NCI-H446 (cell line): ENCODE data around the gene PIBF1.
"Not testable (repeated sequence)": the region's sequence is repeated elsewhere in the genome, so short reads cannot be mapped to it uniquely, and the experiment has no call there.

Source experiments
- DNase-seq, 2 experiments: peaks; one replicate each; lab custom pipeline; 2025; lab: John Stamatoyannopoulos, UW

The PIBF1 gene

DNA sequence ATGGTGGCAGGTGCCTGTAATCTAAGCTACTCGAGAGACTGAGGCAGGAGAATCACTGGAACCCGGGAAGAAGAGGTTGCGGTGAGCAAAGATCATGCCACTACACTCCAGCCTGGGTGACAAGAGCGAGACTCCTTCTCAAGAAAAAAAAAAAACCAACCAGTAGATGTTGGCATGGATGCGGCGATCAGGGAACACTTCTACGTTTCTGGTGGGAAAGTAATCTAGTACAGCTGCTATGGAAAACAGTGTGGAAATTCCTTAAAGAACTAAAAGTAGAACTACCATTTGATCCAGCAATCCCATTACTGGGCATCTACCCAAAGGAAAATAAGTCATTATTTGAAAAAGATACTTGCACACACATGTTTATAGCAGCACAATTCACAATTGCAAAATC is 119.6 kb downstream of the PIBF1 start:
- not testable (repeated sequence) for DNase-seq

GRCh38 chr13:72908416-72908815 is 126.5 kb downstream of the PIBF1 start:
- DNase-seq: no peak

- no peak for DNase-seq
These were observed 130.0 kb downstream of the PIBF1 start for GRCh38 chr13:72911981-72912380.

GRCh38 chr13:72920097-72920496 is 138.2 kb downstream of the PIBF1 start:
- DNase-seq: no peak

- no peak for DNase-seq
These were observed 149.4 kb downstream of the PIBF1 start for GRCh38 chr13:72931311-72931710.

DNA sequence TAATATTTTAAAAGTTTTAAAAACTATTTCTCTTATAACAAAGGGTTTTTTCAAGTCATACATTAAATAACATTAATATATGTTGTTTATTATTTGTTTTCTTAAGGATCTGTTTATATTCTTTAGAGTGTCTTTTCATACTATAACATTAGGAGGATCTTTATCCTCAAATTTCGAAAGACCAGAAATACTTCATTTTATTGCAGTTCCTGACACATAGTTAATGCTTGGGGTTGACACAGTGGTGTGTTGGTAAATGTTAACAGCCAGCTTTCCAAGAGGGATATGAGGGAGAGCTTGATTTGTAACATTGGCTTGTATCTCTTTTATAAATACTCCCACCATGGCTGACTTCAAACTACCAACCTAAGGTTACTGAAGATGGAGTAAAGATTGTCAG is 150.3 kb downstream of the PIBF1 start:
- DNase-seq: no peak

DNA sequence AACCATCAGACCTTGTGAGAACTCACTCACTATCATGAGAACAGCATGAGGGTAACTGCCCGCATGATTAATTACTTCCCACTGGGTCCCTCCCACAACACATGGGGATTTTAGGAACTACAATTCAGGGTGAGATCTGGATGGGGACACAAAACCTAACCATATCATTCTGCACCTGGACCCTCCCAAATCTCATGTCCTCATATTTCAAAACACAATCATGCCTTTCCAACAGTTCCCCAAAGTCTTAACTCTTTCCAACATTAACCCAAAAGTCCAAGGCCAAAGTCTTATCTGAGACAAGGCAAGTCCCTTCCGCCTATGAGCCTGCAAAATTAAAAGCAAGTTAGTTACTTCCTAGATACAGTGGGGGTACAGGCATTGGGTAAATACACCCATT is 164.3 kb downstream of the PIBF1 start:
- not testable (repeated sequence) for DNase-seq

DNA sequence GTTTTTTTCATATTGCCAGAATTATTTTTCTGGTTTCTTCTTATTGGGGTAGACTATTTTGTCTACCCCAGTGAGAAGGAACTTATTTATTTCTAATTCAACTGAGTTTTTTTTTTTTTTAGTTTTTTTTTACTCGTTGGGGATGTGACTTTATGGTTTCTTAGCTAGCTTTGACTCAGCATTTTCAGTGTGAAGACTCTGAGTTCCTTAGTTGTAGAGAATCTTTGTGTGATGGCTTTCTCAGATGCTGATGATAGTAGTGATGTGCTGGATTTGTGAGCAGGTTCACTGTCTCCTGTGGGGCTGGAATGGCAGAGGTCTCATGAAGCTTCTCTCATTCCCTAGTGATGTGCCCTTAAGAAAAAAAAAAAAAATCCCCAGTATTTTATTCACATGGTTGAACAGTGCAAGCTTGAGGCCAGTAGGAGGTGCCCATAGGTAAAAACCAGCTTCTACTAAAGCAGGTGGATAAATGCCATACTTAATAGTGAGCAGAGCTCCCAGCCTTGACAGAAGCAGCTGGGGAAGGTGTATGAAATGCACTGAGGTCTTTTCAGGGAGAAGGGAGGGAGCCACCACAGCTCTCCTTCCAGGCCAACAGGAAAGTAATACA is 170.7 kb downstream of the PIBF1 start:
- DNase-seq: no peak

DNA sequence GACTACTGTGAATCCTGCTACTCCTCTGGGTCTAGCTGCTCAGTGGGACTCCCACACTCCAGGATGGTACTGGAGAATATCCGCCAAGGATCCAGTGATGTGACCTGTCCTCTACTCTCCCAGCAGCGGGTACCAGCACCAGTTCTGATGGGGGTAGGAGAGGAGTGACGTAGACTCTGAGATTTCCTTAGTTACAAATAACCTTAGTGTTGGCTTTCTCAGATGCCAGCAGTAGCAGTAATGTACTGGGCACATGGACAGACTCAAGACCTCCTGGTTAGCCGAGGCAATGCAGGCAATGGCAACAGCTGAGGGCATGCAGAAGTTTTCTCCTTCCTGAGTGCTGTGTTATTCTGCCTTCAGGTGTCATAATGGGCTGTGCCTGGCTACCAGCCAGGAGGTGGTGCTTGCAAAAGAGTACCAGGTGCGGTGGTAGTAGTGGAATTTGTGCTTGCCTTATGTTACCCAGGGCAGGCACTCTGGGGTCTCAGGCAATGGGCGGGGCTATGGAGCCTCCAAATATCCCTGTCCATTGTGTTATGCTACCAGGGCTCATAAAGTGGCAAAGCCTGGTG is 171.5 kb downstream of the PIBF1 start:
- DNase-seq: no peak

DNA sequence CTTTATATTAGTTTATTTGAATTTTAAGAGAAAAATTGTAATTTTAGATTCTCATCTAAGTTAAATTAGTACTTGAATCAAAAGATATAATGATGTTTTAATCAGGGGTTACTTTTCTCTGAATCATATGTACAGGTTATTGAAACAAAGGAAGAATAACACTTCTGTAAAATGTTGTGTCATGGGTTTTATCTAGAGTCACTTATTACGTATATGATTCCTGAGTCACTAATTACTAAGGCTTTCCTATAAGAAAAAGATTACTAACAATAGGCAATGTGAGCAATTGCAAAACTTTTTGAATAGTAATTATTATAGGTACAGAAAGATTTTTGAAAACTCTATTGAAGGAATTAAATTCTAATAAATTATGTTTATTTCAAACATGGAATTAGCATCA is 177.7 kb downstream of the PIBF1 start:
- DNase-seq: no peak

GRCh38 chr13:72960114-72960513 is 178.2 kb downstream of the PIBF1 start:
- DNase-seq: no peak

DNA sequence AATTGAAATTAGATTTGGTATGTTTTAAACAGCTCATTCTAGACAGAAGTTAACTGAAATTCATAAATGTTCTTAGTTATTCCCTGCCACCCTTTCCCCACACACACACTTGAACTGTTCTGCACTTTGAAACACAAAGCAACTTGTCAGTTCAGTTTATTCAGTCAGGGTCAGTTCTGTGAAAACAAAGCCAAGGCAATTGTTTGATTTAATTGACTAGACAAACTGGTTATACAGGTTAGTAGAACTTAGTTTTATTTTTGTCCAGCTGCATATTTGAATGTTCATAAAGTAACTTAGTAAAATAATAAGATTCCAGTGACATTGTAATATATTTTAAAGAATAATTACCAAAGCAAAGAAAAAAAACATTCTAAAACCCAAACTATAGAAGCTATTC is 178.6 kb downstream of the PIBF1 start:
- DNase-seq: no peak

- no peak for DNase-seq
These were observed 181.8 kb downstream of the PIBF1 start for GRCh38 chr13:72963762-72964161.

GRCh38 chr13:72970301-72970880 is 188.5 kb downstream of the PIBF1 start:
- no peak for DNase-seq

GRCh38 chr13:72970956-72971355 is 189.0 kb downstream of the PIBF1 start:
- no peak for DNase-seq

GRCh38 chr13:72973234-72973633 is 191.3 kb downstream of the PIBF1 start:
- no peak for DNase-seq

GRCh38 chr13:72983085-72983768 is 201.3 kb downstream of the PIBF1 start:
- no peak for DNase-seq

DNA sequence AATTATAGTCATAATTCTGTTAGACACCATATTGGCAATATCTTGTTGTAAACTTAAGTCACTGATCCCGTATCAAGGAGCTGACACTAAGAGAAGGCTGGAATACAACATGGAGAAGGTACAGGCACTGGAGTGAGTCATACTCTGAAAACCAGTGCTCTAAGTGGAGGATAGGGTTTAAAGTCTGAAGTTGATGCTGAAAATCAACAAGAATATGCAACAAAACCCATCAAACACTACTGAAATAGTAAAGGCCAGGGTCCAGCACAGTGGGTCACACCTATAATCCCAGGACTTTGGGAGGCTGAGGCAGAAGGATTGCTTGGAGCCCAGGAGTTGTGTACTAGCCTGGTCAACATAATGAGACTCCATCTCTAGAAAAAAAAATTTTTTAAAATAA is 203.7 kb downstream of the PIBF1 start:
- DNase-seq: no peak

DNA sequence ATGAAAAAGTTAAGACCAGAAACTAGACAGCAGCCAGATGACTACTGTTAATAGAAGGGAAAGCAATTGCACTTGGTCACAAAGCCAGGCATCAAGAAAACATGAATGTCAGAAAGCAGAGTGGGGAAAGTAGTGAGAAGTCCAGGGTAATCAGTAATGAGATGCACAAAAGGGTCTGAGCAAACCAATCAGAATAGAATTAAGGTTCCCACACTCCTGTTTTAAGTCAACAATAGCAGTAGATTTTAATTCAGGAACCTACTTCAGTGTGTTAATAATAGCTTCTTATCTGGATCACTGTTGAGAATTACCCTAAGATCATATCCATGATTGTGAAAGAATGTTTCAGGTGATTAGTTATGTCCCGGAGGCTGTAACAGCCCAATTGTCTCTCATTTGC is 204.3 kb downstream of the PIBF1 start:
- DNase-seq: no peak

DNA sequence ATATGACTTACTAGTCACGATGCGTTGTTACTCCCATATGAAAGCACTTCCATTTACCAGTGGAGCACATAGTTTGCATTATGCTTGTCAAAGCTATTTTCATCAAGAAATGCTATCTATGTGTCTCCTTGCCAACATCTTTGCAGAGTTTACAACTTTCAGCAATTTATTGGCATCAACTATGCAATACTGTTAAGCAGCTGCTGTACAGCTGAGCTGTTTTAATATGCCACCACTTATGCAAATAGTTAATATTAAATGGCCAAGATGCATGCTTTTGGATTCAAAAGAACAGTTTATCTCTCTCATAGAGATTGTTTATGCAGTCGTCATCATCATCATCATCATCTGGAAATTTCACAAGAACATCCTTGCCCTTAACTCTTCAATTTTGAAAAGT is 209.0 kb downstream of the PIBF1 start:
- no peak for DNase-seq

DNA sequence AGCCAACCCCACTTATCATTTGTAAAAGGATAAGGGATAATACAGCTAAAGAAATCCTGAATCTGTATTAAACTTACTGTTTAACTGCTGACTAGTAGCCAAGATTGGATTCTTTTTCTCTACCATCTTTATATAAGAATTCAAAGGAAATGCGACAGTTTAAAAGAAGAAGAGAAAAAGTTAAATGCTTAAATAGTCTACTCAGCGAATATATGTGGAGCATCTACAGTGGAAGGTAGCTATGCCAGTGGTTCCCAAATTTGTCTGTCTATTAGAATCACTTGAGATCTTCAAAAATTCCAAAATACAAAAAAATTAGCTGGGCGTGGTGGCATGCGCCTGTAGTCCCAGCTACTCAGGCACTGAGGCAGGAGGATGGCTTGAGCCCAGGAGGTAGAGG is 216.1 kb downstream of the PIBF1 start:
- DNase-seq: no peak

DNA sequence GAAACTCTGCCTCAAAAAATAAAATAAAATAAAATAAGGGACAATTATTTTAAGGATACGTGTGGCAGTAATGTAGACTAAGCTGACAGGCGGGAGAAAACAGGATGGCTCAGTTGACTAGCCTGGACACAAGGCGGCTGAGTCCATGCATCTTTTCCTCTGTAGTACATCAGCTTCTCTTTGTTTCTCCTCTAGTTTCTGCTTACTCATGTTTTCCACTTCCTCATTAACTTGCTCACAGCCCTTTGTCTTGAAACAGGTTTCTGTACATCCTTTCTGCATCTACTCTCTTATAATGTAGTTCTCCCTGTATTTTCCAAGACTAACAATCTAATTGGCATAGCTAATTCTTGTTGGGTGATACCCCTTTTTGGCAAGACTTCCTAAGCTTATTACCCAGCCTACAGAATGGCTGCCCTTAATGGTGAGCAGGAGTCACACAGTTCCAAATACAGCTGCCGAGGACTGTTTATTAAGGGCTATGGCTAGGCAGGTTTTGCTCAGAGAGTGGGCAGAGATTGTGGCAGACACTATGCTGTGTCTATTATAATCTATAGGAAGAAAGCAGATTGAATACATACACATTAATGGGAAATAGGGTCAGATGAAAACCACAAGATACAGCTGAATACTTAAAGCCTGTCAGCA is 218.2 kb downstream of the PIBF1 start:
- no peak for DNase-seq

GRCh38 chr13:73001971-73002370 is 220.0 kb downstream of the PIBF1 start:
- DNase-seq: no peak
